MM.1S (cell line): ENCODE measurements around the gene OGT.

Experiments
- EZH2phosphoT487 ChIP-seq: fragments of 300-600 bp; sonication (generic); IDR thresholded peaks from 2 replicates; pipeline ENCODE4 v1.6.1; 2018; ENCODE audit warnings: antibody characterized with exemption, low read length
- TF ChIP-seq, protein P1 (sequence below): fragments of 300-600 bp; sonication (generic); IDR thresholded peaks from 2 replicates; pipeline ENCODE4 v1.5.1; 2016; ENCODE audit warnings: antibody characterized with exemption, low read length, mixed read lengths

DNA sequence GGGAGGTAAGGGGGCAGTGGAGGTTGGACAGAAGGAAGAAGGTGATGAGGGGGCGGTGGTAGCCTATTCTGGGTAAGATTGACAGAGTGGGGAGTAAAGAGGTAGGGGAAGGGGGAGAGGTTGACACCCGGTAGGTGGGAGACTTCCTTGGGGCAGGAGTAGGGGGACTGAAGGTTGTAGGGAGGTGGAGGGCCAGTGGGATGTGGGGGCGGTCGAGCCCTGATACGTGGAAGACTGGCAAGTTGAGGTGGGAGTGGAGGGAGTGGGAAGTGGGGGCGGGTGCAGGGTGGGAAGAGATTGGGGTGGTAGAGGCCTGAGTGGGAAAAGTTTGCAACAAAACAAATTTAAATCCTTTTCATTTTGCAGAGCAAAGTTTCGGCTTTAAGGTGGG, 47.1 kb downstream of the OGT start:
- TF ChIP-seq, protein P1, sequence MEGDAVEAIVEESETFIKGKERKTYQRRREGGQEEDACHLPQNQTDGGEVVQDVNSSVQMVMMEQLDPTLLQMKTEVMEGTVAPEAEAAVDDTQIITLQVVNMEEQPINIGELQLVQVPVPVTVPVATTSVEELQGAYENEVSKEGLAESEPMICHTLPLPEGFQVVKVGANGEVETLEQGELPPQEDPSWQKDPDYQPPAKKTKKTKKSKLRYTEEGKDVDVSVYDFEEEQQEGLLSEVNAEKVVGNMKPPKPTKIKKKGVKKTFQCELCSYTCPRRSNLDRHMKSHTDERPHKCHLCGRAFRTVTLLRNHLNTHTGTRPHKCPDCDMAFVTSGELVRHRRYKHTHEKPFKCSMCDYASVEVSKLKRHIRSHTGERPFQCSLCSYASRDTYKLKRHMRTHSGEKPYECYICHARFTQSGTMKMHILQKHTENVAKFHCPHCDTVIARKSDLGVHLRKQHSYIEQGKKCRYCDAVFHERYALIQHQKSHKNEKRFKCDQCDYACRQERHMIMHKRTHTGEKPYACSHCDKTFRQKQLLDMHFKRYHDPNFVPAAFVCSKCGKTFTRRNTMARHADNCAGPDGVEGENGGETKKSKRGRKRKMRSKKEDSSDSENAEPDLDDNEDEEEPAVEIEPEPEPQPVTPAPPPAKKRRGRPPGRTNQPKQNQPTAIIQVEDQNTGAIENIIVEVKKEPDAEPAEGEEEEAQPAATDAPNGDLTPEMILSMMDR, result no peak
- no peak for TF ChIP-seq EZH2phosphoT487
